ENCODE measurements around the gene NUP160. TPM values are rescaled to one million over a fixed set of nuclear protein-coding genes. Genes with fewer than 3 reads are reported as not detected.

Gene NUP160
- total and polyA plus RNA-seq, 2 of the 8 experiments (the other 6 are each of a cell fraction or from before 2014, with no cell fraction given) = 44.6 to 100 TPM

DNA sequence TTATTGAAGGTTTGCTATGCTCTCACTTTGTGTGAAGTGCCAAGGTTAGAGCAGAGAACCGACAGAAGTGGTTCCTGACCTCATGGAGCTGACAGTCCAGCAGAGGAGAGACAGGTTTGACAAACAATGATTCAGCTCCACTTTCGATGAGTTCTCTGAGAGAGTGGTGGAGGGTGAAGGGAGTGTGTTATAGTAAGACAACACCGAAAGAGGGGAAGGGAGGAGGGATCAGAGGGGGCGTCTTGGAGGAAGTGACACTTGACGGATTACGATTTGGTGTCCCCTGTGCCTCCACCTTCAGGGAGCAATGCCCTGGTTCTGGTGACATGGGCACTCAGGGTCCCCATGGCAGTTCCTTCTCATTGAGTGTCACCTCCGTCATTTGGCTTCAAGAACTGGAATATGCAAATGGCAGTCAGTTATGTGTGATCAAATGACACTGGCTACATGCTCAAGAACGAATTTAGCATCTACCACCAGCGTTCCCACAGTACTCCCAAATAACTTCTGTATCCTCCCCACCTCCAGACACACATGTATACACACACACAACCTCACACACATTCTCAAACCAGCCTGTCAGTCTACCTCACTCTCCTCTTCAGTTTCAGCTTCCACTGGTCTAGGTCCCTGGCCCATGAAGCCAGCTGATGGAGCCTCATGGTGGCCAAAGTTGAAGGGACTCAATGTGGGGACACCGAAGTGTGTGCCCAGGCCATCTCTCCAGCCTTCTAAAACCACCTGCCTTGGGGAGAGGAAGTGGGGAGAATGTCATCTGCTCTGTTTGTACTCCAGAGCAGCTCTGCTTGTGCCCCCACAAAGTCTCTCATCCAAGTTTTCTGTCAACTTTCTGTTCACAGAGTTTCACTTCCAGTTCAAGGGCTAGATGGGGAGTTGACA is 31.4 kb upstream of the NUP160 start:
- H3K4me3 ChIP-seq (ENCODE audit: extremely low read depth in 1 of 4, insufficient read depth in 2 of 4, low read depth in 3 of 4, low read length in 4 of 4) = no peak overlapping the region
- H2BK20ac ChIP-seq (ENCODE audit: low read length) = no peak overlapping the region
- ChIA-PET CTCF (ENCODE audit: partially characterized antibody) (interaction anchor here (0.6 to 1.2 kb wide), 3 partner anchors 12 to 290 kb away, joined by 3 read pairs; no protein-coding TSS in a partner anchor), POLR2A (ENCODE audit: partially characterized antibody) (interaction anchor here (1.6 kb wide), 1 partner anchor 11 kb away, joined by 3 read pairs; no protein-coding TSS in a partner anchor)
- no peak overlapping the region for H4K91ac ChIP-seq (replicated peaks; ENCODE audit: insufficient read length, low read length)
- H3K23ac ChIP-seq (ENCODE audit: insufficient read length) = no peak overlapping the region
- H4K20me1 ChIP-seq (replicated peaks in 1 of 2; ENCODE audit: control insufficient read depth in 1 of 2, insufficient read depth in 2 of 2, low read length in 2 of 2) = no peaks in the 10 kb centered on the region
- no peak overlapping the region for H3K4ac ChIP-seq (replicated peaks; ENCODE audit: insufficient read length, low read depth, low read length)
- H3K9me3 ChIP-seq (ENCODE audit: insufficient read depth in 2 of 2, low read depth in 1 of 2, low read length in 1 of 2) = peaks cover 13 to 14% of the 10 kb centered on the region in 2 experiments; a peak in 2 of 4 replicates
- H4K8ac ChIP-seq (ENCODE audit: extremely low read depth, insufficient read depth, low read length) = no peak overlapping the region
- H3K79me2 ChIP-seq (ENCODE audit: control insufficient read depth in 1 of 2, insufficient read depth in 2 of 2, low read length in 2 of 2) = no peaks in the 10 kb centered on the region
- H3K27me3 ChIP-seq (replicated peaks in 1 of 4; ENCODE audit: control insufficient read depth in 3 of 4, extremely low read depth in 1 of 4, insufficient read depth in 3 of 4, low read length in 3 of 4) = no peaks in the 10 kb centered on the region
- H2BK120ac ChIP-seq (replicated peaks; ENCODE audit: low read depth, low read length) = no peak overlapping the region
- no peak overlapping the region for H2BK12ac ChIP-seq (ENCODE audit: low read depth, low read length)
- WGBS, 2 experiments (ENCODE audit: extremely low coverage in 1 of 2, insufficient coverage in 1 of 2, insufficient read length in 1 of 2, insufficient replicate concordance in 2 of 2, low coverage in 1 of 2, low lambda C conversion rate in 2 of 2, missing lambda C conversion rate in 1 of 2) = 90% methylated on average over 10 of the region's 10 CpGs; no CpG with 5 or more reads in 1 of the 2 experiments
- no peak overlapping the region for H3K14ac ChIP-seq (ENCODE audit: insufficient read length)
- H3K9ac ChIP-seq (replicated peaks in 1 of 4; ENCODE audit: extremely low read depth in 1 of 4, low read depth in 3 of 4, low read length in 3 of 4) = no peak overlapping the region
- H3K18ac ChIP-seq (ENCODE audit: extremely low read depth, low read length) = no peak overlapping the region
- no peak overlapping the region for H3K56ac ChIP-seq (replicated peaks; ENCODE audit: insufficient read length, low read depth, low read length)
- no peaks in the 10 kb centered on the region for H3K79me1 ChIP-seq (ENCODE audit: low read depth, low read length)
- DNase-seq (ENCODE audit: low read depth in 1 of 2, low spot score in 2 of 2) = no peak
- no peaks in the 10 kb centered on the region for H3K4me1 ChIP-seq (replicated peaks in 1 of 4; ENCODE audit: control insufficient read depth in 3 of 4, insufficient read depth in 4 of 4, low read length in 3 of 4)
- FAIRE-seq = no peak
- H2AK5ac ChIP-seq (ENCODE audit: low read depth, low read length) = no peak overlapping the region
- H2AFZ ChIP-seq (ENCODE audit: low read length) = no peak overlapping the region
- no peaks in the 10 kb centered on the region for H3K23me2 ChIP-seq (ENCODE audit: low read depth, low read length)
- H3K27ac ChIP-seq (ENCODE audit: low read depth, low read length) = no peak overlapping the region
- H4K5ac ChIP-seq (ENCODE audit: insufficient read length, low read depth, low read length) = no peak overlapping the region
- H2BK5ac ChIP-seq (ENCODE audit: low read depth, low read length) = no peak overlapping the region
- no peaks in the 10 kb centered on the region for H3K36me3 ChIP-seq (ENCODE audit: control insufficient read depth in 2 of 4, insufficient read depth in 4 of 4, low read length in 3 of 4)
- H3K4me2 ChIP-seq (ENCODE audit: insufficient read depth in 1 of 2, low read depth in 2 of 2, low read length in 2 of 2) = no peak overlapping the region
- no peak overlapping the region for H2BK15ac ChIP-seq (ENCODE audit: low read length)
- TF ChIP-seq CBX8 (IDR thresholded peaks at IDR 0.05; ENCODE audit: borderline replicate concordance, low read depth, low read length) (no peak), PHF8 (conservative IDR thresholded peaks at IDR 0.05; ENCODE audit: low read depth, low read length) (no peak), POLR2A (IDR thresholded peaks at IDR 0.05; ENCODE audit: control extremely low read depth in 1 of 2, low read depth in 2 of 2, low read length in 2 of 2) (no peak), FOSL1 (IDR thresholded peaks at IDR 0.05; ENCODE audit: insufficient read depth, low read depth, low read length) (no peak), E2F6 (IDR thresholded peaks at IDR 0.05) (no peak), CBX5 (IDR thresholded peaks at IDR 0.05; ENCODE audit: low read depth, low read length) (no peak), NANOG (IDR thresholded peaks at IDR 0.05; ENCODE audit: insufficient read depth, low read depth, low read length, poor library complexity, severe bottlenecking) (no peak), ASH2L (IDR thresholded peaks at IDR 0.05; ENCODE audit: low read length) (no peak), RBBP5 (IDR thresholded peaks at IDR 0.05; ENCODE audit: borderline replicate concordance, low read depth, low read length) (no peak), TBP (IDR thresholded peaks at IDR 0.05; ENCODE audit: low read depth, low read length) (no peak)
- TF ChIP-seq, protein P1, sequence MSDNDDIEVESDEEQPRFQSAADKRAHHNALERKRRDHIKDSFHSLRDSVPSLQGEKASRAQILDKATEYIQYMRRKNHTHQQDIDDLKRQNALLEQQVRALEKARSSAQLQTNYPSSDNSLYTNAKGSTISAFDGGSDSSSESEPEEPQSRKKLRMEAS (IDR thresholded peaks at IDR 0.05) = no peak
